Muscle layer of colon (tissue), 2 donors: ENCODE data around the gene ACTN2.

Experiments
- H3K27ac ChIP-seq: one replicate; pipeline ENCODE4 v1.7.0; 2013; ENCODE audit warnings: low read depth, mild to moderate bottlenecking, low read length, moderate library complexity
- H3K27me3 ChIP-seq, 2 donors: one replicate each; pipeline ENCODE4 v1.7.0; 2013; ENCODE audit warnings: low read length in 2 of 2, mild to moderate bottlenecking in 2 of 2; ENCODE audit not compliant: insufficient read depth in 2 of 2, control insufficient read depth in 1 of 2
- H3K36me3 ChIP-seq: one replicate; pipeline ENCODE4 v1.7.0; 2013; ENCODE audit warnings: mild to moderate bottlenecking, low read length; ENCODE audit not compliant: insufficient read depth
- H3K4me1 ChIP-seq: one replicate; pipeline ENCODE4 v1.7.0; 2013; ENCODE audit warnings: mild to moderate bottlenecking, low read length; ENCODE audit not compliant: insufficient read depth
- H3K4me3 ChIP-seq, 2 donors: one replicate each; pipeline ENCODE4 v1.7.0; 2013; ENCODE audit warnings: low read length in 2 of 2, low read depth in 1 of 2, mild to moderate bottlenecking in 1 of 2, moderate library complexity in 1 of 2
- H3K9ac ChIP-seq: one replicate; pipeline ENCODE4 v1.7.0; 2013; ENCODE audit warnings: low read length
- H3K9me3 ChIP-seq: one replicate; pipeline ENCODE4 v1.7.0; 2013; ENCODE audit warnings: mild to moderate bottlenecking, low read length
- donor health status: abdominal sarcoma.
- donor health status: Adenocarcinoma of cecum.

The ACTN2 gene

DNA sequence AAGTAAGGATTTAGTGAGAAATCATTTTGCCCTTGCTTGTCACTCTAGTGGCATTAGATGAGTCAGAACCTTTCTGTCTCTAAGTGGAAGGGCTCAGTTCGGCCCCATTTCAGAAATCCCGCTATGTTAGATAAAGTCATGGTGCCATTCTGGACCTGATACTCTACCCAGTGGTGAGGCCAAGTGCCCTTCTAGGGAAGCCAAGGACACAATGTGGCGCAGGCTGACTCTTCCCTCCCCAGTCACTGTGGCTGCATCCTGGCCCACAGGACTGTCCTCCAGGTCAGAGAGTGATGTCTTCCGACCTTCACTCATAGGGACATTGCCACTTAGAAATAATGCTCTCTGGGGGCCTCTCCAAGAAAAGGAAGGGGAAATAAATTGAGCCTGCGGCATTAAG is 60.5 kb downstream of the ACTN2 start:
- no peak overlapping the region for H3K27ac ChIP-seq
- H3K9ac ChIP-seq, result no peak overlapping the region
- no peaks in the 10 kb centered on the region for H3K4me1 ChIP-seq
- H3K36me3 ChIP-seq, result no peaks in the 10 kb centered on the region
- no peaks in the 10 kb centered on the region for H3K9me3 ChIP-seq
- H3K4me3 ChIP-seq, result no peak overlapping the region
- H3K27me3 ChIP-seq, result no peaks in the 10 kb centered on the region

DNA sequence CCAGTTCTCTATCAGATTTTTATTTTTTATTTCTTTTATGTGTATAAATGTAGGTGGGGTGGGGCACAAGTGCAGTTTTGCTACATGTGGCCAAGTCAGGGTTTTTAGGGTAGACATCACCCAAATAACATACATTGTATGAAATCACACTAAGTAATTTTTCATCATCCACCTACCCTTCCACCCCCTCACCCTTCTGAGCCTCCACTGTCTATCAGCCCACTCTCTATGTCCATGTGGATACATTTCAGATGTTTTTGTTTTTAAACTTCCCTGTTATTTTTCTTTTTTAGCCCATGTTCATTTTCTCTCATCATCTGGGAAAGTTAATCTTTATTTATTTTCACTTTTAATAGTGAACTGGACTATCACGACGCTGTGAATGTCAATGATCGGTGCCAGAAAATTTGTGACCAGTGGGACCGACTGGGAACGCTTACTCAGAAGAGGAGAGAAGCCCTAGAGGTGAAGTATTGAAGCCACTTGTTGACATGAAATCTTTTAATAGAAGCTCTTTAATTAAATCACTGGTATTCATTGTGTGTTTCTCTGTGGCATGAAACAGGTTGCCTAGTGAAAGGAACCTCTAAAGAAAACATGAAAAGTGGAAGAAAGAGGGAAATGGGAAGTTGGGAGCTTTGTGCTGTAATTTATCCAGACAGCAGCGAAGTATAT is 61.1 kb downstream of the ACTN2 start:
- Histone ChIP-seq H3K27me3 (no peaks in the 10 kb centered on the region), H3K36me3 (no peaks in the 10 kb centered on the region), H3K9ac (no peak overlapping the region), H3K4me3 (no peak overlapping the region), H3K27ac (no peak overlapping the region), H3K4me1 (no peaks in the 10 kb centered on the region), H3K9me3 (no peaks in the 10 kb centered on the region)

DNA sequence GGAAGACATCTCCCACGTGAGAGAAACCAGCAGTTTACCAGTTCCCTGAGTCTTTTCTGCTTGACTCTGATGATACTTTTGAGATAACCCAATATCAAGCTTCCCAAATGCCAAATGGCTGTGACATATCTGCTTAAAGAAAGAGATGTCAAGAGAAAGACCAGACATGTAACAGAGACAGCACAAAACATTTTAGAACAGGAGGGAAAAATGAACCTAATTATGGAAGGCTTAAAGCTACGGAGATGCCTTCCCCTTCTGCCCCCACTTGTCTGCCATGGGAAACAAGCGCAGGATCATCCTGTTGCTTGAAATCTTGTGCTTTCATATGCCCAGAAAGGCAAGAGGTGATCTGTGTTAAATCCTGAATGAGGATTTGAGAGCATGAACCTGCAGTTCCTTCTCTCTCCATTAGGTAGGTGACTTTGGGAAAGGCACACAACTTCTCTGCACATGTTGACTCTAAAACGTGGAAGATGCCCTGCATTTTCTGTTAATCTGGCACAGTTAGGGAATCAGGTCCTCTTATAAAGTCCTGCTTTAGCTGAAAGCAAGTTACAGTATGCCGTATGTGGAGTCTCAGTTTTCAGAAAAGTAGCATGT is 62.1 kb downstream of the ACTN2 start:
- Histone ChIP-seq H3K4me3 (no peak overlapping the region), H3K9me3 (no peaks in the 10 kb centered on the region), H3K4me1 (no peaks in the 10 kb centered on the region), H3K9ac (no peak overlapping the region), H3K36me3 (no peaks in the 10 kb centered on the region), H3K27ac (no peak overlapping the region), H3K27me3 (no peaks in the 10 kb centered on the region)

DNA sequence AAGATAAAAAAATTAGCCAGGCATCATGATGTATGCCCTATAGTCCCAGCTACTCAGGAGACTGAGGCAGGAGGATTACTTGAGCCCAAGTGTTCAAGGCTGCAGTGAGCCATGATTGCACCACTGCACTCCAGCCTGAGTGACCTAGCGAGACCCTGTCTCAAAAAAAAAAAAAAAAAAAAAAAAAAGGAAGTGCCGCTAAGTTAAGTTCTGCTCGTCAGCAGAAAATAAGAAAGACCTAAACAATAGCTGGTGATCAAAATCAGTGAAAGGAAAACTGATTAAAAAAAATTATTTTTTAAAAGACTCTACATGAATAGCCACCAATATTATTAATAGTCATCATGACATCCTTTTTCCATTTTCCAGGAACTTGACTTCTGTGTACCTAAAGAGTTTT is 64.6 kb downstream of the ACTN2 start:
- no peak overlapping the region for H3K27ac ChIP-seq
- H3K36me3 ChIP-seq, result no peaks in the 10 kb centered on the region
- no peaks in the 10 kb centered on the region for H3K4me1 ChIP-seq

DNA sequence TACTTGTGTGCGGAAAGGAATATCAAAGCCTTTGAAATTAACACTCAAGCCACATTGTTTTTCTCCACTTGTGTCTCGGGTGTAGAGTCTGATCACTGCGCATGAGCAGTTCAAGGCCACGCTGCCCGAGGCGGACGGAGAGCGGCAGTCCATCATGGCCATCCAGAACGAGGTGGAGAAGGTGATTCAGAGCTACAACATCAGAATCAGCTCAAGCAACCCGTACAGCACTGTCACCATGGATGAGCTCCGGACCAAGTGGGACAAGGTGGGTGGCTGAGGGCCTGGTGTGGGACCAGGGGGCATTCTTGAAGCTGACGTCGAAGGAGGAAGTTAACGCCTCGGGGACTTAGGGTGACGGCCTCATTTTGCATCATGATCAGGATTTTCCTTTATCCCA is 65.1 kb downstream of the ACTN2 start:
- Histone ChIP-seq H3K27ac (no peak overlapping the region), H3K27me3 (no peaks in the 10 kb centered on the region), H3K4me1 (no peaks in the 10 kb centered on the region), H3K36me3 (no peaks in the 10 kb centered on the region), H3K4me3 (no peak overlapping the region), H3K9ac (no peak overlapping the region), H3K9me3 (no peaks in the 10 kb centered on the region)

More for the DNA sequence above, 64.6 kb downstream of the ACTN2 start:
- H3K9me3 ChIP-seq, result no peaks in the 10 kb centered on the region
- no peaks in the 10 kb centered on the region for H3K27me3 ChIP-seq
- H3K9ac ChIP-seq, result no peak overlapping the region
- no peak overlapping the region for H3K4me3 ChIP-seq

DNA sequence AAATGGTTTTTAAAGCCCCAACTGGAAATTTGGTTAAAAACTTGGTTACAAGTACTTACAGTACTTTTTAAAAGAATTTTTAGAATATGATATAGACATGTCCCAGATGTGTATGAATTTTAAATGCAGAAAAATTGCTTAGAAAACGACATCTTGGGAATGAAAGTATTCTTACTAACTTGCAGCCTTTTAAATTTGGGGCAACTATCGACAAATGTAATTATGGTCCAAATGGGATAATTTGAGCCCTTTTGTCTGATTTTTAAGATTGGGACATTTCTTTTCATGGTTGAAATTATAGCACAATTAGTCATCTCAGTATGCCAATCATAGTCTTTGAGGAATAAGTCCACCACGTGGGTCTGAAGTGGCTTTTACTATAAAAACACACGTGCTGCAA is 65.6 kb downstream of the ACTN2 start:
- Histone ChIP-seq H3K4me1 (no peaks in the 10 kb centered on the region), H3K36me3 (no peaks in the 10 kb centered on the region), H3K4me3 (no peak overlapping the region), H3K9ac (no peak overlapping the region), H3K27ac (no peak overlapping the region), H3K9me3 (no peaks in the 10 kb centered on the region), H3K27me3 (no peaks in the 10 kb centered on the region)

DNA sequence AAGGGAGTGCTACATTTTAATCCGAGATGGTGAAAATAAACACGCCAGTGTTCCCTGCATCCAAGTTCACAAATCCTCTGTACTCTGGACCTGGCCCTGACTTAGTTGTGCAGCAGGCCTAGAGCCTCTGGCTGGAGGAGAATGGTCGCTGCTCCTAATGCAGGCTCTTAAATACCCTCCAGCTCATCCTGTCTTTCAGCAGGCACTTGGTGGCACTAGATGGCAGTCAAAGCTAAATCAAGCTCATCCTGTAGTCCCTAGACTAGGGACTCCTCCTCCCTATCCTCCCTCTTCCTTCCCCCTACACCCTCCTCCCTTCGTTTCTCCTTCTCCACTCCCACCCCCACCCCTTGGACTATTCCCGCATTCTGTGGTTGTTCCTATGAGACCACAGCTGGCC is 67.2 kb downstream of the ACTN2 start:
- Histone ChIP-seq H3K9ac (no peak overlapping the region), H3K36me3 (no peaks in the 10 kb centered on the region), H3K4me3 (no peak overlapping the region), H3K4me1 (no peaks in the 10 kb centered on the region), H3K27ac (no peak overlapping the region), H3K27me3 (no peaks in the 10 kb centered on the region), H3K9me3 (no peaks in the 10 kb centered on the region)

DNA sequence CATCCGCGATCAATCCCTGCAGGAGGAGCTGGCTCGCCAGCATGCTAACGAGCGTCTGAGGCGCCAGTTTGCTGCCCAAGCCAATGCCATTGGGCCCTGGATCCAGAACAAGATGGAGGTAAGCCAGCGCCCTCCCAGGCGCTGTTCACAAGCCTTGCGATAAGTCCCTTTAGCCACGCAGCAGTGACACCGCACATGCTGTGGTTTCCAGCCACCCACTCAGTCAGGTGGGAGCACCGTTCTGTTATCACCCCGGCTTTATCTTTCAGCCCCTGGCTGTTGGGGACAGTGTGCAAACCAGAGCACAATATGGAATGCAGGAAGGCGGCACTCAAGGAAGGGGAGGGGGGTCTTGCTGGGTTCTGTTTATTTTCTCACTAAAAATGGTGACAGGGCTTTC is 67.7 kb downstream of the ACTN2 start:
- Histone ChIP-seq H3K27ac (no peak overlapping the region), H3K4me1 (peaks cover under 1% of the 10 kb centered on the region), H3K9ac (no peak overlapping the region), H3K27me3 (no peaks in the 10 kb centered on the region), H3K4me3 (no peak overlapping the region), H3K9me3 (no peaks in the 10 kb centered on the region), H3K36me3 (no peaks in the 10 kb centered on the region)

DNA sequence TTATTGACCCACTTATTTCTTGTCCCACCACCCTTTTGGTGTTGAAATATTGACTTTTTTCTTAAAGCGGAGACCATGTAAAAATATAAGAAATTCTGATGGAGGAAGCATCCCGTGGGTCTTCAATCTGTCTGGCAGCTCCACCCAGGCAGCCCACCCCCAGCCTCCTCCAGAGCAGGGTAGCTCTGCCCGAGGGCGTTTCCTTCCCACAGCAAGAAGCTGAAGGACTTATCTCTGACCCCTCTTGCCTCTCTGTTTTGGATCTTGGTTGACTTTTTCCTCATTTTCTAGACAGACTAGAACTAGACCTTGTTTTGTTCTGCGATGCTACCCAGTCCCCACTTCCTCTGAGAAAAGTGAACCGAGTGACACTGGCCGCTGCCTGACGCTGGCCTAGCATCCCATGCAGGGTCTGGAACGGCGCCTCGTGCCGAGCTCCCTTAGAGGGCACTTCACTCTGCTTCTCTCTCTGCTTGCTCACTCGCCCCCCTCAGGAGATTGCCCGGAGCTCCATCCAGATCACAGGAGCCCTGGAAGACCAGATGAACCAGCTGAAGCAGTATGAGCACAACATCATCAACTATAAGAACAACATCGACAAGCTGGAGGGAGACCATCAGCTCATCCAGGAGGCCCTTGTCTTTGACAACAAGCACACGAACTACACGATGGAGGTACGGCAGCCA is 68.4 kb downstream of the ACTN2 start:
- H3K36me3 ChIP-seq, result no peaks in the 10 kb centered on the region
- H3K4me1 ChIP-seq, result peaks cover 6% of the 10 kb centered on the region

DNA sequence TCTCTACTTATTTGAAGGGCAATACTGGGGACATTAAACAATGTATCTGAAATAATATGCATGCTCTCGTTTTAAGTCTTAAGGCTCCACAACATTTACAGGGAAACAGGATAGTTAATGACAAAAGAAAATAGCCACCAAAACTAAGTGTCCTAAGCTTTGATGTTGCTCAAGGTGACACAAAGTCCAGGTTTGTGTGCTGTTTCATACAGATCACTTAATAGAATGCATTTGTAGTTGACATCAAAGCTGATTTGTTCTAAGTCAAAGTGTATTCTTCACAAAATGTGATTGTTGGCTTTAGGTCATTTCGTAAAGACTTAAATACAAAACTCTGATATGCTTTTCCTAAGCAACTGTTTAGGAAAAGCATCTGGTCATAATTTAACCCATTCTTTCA is 71.3 kb downstream of the ACTN2 start:
- Histone ChIP-seq H3K27ac (no peak overlapping the region), H3K36me3 (no peaks in the 10 kb centered on the region), H3K4me1 (peaks cover 6% of the 10 kb centered on the region), H3K4me3 (no peak overlapping the region), H3K9ac (no peak overlapping the region), H3K27me3 (no peaks in the 10 kb centered on the region), H3K9me3 (no peaks in the 10 kb centered on the region)

More for the DNA sequence above, 68.4 kb downstream of the ACTN2 start:
- Histone ChIP-seq H3K27ac (no peak overlapping the region), H3K27me3 (no peaks in the 10 kb centered on the region), H3K9ac (no peak overlapping the region), H3K4me3 (no peak overlapping the region), H3K9me3 (no peaks in the 10 kb centered on the region)

DNA sequence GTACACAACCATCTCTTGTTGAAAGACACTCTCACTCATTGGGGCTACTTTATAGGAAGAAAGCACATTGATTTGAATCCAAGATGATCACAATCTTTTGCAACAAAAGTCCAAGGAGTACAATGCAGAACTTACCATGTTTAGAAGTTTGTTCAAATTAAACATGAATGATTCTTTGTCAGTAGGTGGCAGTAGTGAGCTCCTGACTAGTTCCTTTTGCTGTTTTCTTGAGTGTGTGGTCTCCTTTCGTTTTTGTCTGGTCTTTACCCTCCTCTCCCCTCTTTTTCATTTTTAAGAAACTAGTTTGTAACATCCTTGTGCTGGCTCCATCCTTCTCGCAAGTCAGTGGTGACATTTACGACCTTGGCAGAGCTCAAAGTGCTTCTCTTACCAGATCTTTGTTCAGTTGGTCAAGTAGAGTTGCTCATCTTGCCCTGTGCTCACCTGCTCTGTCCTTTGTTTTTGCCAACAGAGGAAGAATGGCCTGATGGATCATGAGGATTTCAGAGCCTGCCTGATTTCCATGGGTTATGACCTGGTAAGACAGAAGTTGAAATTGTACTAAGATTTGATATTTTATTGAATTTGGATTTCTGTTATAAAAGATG is 73.1 kb downstream of the ACTN2 start:
- Histone ChIP-seq H3K27ac (no peak overlapping the region), H3K36me3 (no peaks in the 10 kb centered on the region), H3K4me3 (no peak overlapping the region)

More for the DNA sequence above, 73.1 kb downstream of the ACTN2 start:
- Histone ChIP-seq H3K27me3 (no peaks in the 10 kb centered on the region), H3K4me1 (peaks cover 6% of the 10 kb centered on the region), H3K9me3 (no peaks in the 10 kb centered on the region), H3K9ac (no peak overlapping the region)
